ENCODE results near the gene DNAI4. TPM values are rescaled to one million over a fixed set of nuclear protein-coding genes. Genes with fewer than 3 reads are reported as not detected.

The DNAI4 gene
- total and polyA plus RNA-seq, 2 donors (not counting 3 experiments of a cell fraction or from before 2014, with no cell fraction given), result 0.51 to 3.3 TPM

GRCh38 chr1:66927528-66927927 is 2.9 kb upstream of the DNAI4 start:
- CTCF ChIA-PET, result no interaction called here
- no peak for DNase-seq (ENCODE audit: low read depth, low spot score)
- no peaks in the 10 kb centered on the region for H3K9me3 ChIP-seq (replicated peaks; ENCODE audit: control insufficient read depth, insufficient read depth, low read length)
- H3K79me2 ChIP-seq (ENCODE audit: control insufficient read depth, insufficient read depth, low read length), result peaks cover 63% of the 10 kb centered on the region
- H3K27me3 ChIP-seq (ENCODE audit: control insufficient read depth in 2 of 2, insufficient read depth in 2 of 2, low read length in 2 of 2), result no peaks in the 10 kb centered on the region
- TF ChIP-seq GATA2 (IDR thresholded peaks at IDR 0.05; ENCODE audit: insufficient read depth, insufficient read length, low read depth, low read length) (no peak), POLR2A (IDR thresholded peaks at IDR 0.05; ENCODE audit: low read depth, low read length) (no peak), FOS (IDR thresholded peaks at IDR 0.05; ENCODE audit: borderline replicate concordance, insufficient read depth, low read length) (no peak), MAX (IDR thresholded peaks at IDR 0.05; ENCODE audit: insufficient read depth, insufficient read length) (no peak), JUN (IDR thresholded peaks at IDR 0.05; ENCODE audit: borderline replicate concordance, insufficient read depth, insufficient read length, low read depth) (no peak), MYC (IDR thresholded peaks at IDR 0.05; ENCODE audit: low read depth, low read length) (no peak), POLR2AphosphoS5 (IDR thresholded peaks at IDR 0.05; ENCODE audit: insufficient read depth, low read depth, low read length) (no peak), EZH2 (IDR thresholded peaks at IDR 0.05; ENCODE audit: borderline replicate concordance, low read depth, low read length, severe bottlenecking) (no peak)
- TF ChIP-seq, protein P1, sequence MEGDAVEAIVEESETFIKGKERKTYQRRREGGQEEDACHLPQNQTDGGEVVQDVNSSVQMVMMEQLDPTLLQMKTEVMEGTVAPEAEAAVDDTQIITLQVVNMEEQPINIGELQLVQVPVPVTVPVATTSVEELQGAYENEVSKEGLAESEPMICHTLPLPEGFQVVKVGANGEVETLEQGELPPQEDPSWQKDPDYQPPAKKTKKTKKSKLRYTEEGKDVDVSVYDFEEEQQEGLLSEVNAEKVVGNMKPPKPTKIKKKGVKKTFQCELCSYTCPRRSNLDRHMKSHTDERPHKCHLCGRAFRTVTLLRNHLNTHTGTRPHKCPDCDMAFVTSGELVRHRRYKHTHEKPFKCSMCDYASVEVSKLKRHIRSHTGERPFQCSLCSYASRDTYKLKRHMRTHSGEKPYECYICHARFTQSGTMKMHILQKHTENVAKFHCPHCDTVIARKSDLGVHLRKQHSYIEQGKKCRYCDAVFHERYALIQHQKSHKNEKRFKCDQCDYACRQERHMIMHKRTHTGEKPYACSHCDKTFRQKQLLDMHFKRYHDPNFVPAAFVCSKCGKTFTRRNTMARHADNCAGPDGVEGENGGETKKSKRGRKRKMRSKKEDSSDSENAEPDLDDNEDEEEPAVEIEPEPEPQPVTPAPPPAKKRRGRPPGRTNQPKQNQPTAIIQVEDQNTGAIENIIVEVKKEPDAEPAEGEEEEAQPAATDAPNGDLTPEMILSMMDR (IDR thresholded peaks at IDR 0.05; ENCODE audit: extremely low read depth in 1 of 2, insufficient read depth in 1 of 2, low read depth in 1 of 2, low read length in 2 of 2), result no peak
- H3K4me2 ChIP-seq (ENCODE audit: insufficient read depth, low read length), result no peak overlapping the region
- no peak overlapping the region for H3K9ac ChIP-seq (replicated peaks; ENCODE audit: extremely low read depth, insufficient read depth, low read length)
- no peaks in the 10 kb centered on the region for H3K36me3 ChIP-seq (ENCODE audit: control insufficient read depth in 2 of 2, extremely low read depth in 1 of 2, insufficient read depth in 2 of 2, low read length in 2 of 2)
- no TSS peak for BruUV-seq (replicated peaks)
- intact Hi-C loops (cut with micrococcal nuclease) (no loop called here), dilution Hi-C loops (cut with MboI; ENCODE audit: extremely low pct_ligation_motif_present, low sequenced_read_pairs) (no loop called here)
- H4K20me1 ChIP-seq (replicated peaks; ENCODE audit: control insufficient read depth, extremely low read depth, insufficient read depth, low read length), result no peaks in the 10 kb centered on the region
- no peaks in the 10 kb centered on the region for H3K9me1 ChIP-seq (replicated peaks; ENCODE audit: control insufficient read depth, extremely low read depth, insufficient read depth, low read length)
- POLR2A ChIA-PET, result no interaction called here
- H3K4me3 ChIP-seq (replicated peaks in 1 of 3; ENCODE audit: insufficient read depth in 1 of 3, low read depth in 1 of 3, low read length in 3 of 3), result no peak overlapping the region
- H3K27ac ChIP-seq (ENCODE audit: insufficient read depth, low read depth, low read length), result no peak overlapping the region
- no peak overlapping the region for H2AFZ ChIP-seq (ENCODE audit: low read depth, low read length)
- peaks cover 39% of the 10 kb centered on the region for H3K4me1 ChIP-seq (ENCODE audit: control insufficient read depth, extremely low read depth, insufficient read depth, low read length)
- FAIRE-seq, result no peak

Data from endothelial cell of umbilical vein (primary cell).